ENCODE data around the gene CLASP1.

GRCh38 chr2:121333231-121333630 lies 316.0 kb downstream of the CLASP1 start:
- no peak for TF ChIP-seq CTCF (optimal IDR thresholded peaks at IDR 0.05 in 1 of 3, IDR thresholded peaks at IDR 0.05 in 1 of 3, conservative IDR thresholded peaks at IDR 0.05 in 1 of 3; ENCODE audit: extremely low read depth in 1 of 3, insufficient read depth in 2 of 3, low read length in 3 of 3)
- no peak for TF ChIP-seq EZH2 (IDR thresholded peaks at IDR 0.05; ENCODE audit: low read length)

All from keratinocyte (primary cell).